ENCODE data around the gene RILP.

Gene RILP

DNA sequence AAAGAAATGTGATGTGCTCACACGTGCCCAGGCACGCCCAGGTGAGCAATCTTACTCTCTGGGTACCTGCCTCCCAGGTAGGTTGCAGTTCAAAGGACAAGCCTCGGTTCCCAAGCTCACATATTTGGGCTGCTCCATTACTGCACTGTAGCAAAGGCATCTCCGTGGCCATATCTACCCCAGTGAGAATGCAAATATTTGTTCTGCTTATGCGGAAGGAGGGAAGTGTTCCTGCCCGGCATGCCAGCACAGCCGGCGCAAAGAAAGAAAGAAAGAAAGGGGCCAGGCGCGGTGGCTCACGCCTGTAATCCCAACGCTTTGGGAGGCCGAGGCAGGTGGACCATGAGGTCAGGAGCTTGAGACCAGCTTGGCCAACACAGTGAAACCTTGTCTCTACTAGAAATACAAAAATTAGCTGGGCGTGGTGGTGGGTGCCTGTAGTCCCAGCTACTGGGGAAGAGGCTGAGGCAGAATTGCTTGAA lies 51.8 kb downstream of the RILP start:
- DNase-seq: no peak

Measured in HCEC 1CT (cell line).